GM18870 (cell line): ENCODE data around the gene RNU11.
"Not testable (repeated sequence)": the region's sequence is repeated elsewhere in the genome, so short reads cannot be mapped to it uniquely, and the experiment has no call there.

Source experiments
- ATAC-seq: cut with Tn5 transposase; IDR thresholded peaks from one replicate; pipeline ENCODE4 v1.9.1; 2021; ENCODE audit warnings: moderate library complexity; ENCODE audit not compliant: unreplicated experiment

RNU11 gene

GRCh38 chr1:28656335-28656734 lies 7.9 kb downstream of the RNU11 start:
- no peak for ATAC-seq

GRCh38 chr1:28663871-28664470 lies 15.6 kb downstream of the RNU11 start:
- ATAC-seq: no peak

GRCh38 chr1:28666806-28667205 lies 18.4 kb downstream of the RNU11 start:
- no peak for ATAC-seq

GRCh38 chr1:28668191-28668955 lies 20.0 kb downstream of the RNU11 start, which contains the start of gene GMEB1:
GMEB1 (plus strand) TSS chr1:28668784; CDS start chr1:28683613, 14,829 bp downstream.
- no peak for ATAC-seq

GRCh38 chr1:28668956-28669723 lies 20.7 kb downstream of the RNU11 start:
- ATAC-seq: no peak

- no peak for ATAC-seq
Observed at GRCh38 chr1:28671254-28671780, 22.9 kb downstream of the RNU11 start.

- not testable (repeated sequence) for ATAC-seq
Observed at GRCh38 chr1:28672971-28673370, 24.6 kb downstream of the RNU11 start.

GRCh38 chr1:28675924-28676257 lies 27.5 kb downstream of the RNU11 start:
- ATAC-seq: no peak

- no peak for ATAC-seq
Observed at GRCh38 chr1:28680151-28680550, 31.8 kb downstream of the RNU11 start.

- ATAC-seq: no peak
Observed at GRCh38 chr1:28682840-28683239, 34.4 kb downstream of the RNU11 start.

GRCh38 chr1:28684937-28685336 lies 36.5 kb downstream of the RNU11 start:
- no peak for ATAC-seq

GRCh38 chr1:28691627-28692026 lies 43.2 kb downstream of the RNU11 start:
- not testable (repeated sequence) for ATAC-seq
